GM13977 (cell line): ENCODE results near the gene CLTC.

Experiments used
- DNase-seq: peaks from one replicate; pipeline ENCODE4 v3.0.0; 2012; ENCODE audit warnings: low spot score
- CTCF ChIP-seq: IDR thresholded peaks from 2 replicates; pipeline ENCODE4 v1.5.1; 2012; ENCODE audit warnings: mild to moderate bottlenecking, control low read depth; ENCODE audit not compliant: insufficient read depth; ENCODE audit errors: extremely low read depth, missing control alignments
- in situ Hi-C: fragments of 300-500 bp; cut with MboI; formaldehyde crosslinking; loops from one replicate; pipeline ENCODE4 v1.12.0; 2022; ENCODE audit warnings: low sequenced_read_pairs, low pct_unique_long_range_greater_than_20kb, mixed read lengths, inconsistent platforms; ENCODE audit not compliant: unreplicated experiment

Gene CLTC

DNA sequence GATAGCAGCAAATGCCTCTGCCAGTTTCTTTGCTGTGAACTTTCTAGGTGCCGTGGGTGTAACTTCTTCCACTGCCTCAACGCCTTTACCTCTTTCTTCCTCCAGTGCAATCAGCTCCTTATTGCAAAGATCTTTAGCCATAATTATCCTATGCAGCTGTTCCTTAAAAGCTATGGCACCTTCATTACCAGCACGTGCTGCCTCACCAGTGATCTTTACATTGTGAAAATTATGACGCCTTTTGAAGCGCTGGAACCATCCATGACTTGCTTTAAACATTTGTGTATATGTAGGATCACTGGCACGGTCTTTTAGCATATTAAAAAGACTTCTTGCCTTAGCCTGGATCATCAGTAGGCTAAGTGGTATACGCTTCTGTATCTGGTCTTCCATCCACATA, 79.5 kb downstream of the CLTC start:
- TF ChIP-seq CTCF, result no peak
- in situ Hi-C loops, result no loop called here
- DNase-seq, result no peak

GRCh38 chr17:59699786-59700185, 80.1 kb downstream of the CLTC start:
- no peak for DNase-seq
- in situ Hi-C loops, result no loop called here
- TF ChIP-seq CTCF, result no peak

GRCh38 chr17:59702304-59702703, 82.6 kb downstream of the CLTC start:
- DNase-seq, result no peak
- TF ChIP-seq CTCF, result no peak
- in situ Hi-C loops, result no loop called here

DNA sequence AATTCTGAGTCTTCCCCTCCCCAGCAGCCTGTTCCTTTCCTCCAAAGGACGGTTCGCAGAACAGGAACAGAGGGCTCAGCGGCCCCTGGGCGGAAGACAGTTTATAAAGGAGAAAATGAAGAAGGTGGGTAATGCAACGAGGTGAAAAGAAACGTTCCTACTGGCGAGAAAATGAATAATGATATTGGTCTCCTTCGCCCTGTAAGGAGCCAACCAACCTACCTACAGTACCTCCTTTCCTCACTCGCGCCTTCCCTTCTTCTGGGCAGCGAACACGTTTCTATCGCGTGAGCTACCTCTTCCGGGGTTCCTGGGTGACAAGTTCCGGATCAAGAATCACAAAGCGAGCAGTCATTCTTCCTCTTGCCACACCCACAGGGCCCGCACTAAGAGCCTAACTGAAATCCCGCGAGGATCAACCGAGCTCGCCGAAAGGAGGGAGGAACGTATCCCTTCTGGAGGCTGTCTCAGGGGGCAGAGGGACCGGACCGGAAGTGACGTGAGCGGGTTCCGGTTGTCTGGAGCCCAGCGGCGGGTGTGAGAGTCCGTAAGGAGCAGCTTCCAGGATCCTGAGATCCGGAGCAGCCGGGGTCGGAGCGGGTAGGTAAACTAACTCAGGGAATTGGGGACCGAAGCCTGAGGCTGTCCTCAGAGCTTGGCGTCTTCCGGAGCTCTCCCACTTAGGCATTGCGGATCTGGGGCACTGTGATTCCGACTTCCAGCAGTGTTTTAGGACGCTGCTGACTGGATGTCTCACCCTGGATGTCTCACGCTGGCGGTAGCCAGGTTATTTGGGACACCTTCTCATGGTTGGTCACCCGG, 87.7 kb downstream of the CLTC start, which contains the start of the genes PTRH2 and VMP1:
Gene PTRH2, minus strand, starts transcription at position 282 of the 822 bp plus-strand sequence. CDS start 9,452 bp downstream, outside the sequence.
Gene VMP1, plus strand, starts transcription at position 506 of the 822 bp plus-strand sequence. CDS start 23,793 bp downstream, outside the sequence.
- TF ChIP-seq CTCF, result no peak
- in situ Hi-C loops, result no loop called here
- peak; percentile 95 for DNase-seq

- TF ChIP-seq CTCF, result no peak
- in situ Hi-C loops, result no loop called here
- DNase-seq, result no peak
Measured at GRCh38 chr17:59707971-59708430, 88.3 kb downstream of the CLTC start.

GRCh38 chr17:59711936-59712335, 92.2 kb downstream of the CLTC start:
- in situ Hi-C loops, result no loop called here
- TF ChIP-seq CTCF, result no peak

More at GRCh38 chr17:59711936-59712335, 92.2 kb downstream of the CLTC start:
- DNase-seq, result no peak
